HepG2 (cell line): ENCODE measurements around the gene USP5. TPM values are rescaled to one million over a fixed set of nuclear protein-coding genes. Genes with fewer than 3 reads are reported as not detected.

ENCODE experiments used
- ADNP ChIP-seq: sonication (generic); formaldehyde crosslinking; IDR thresholded peaks from 2 replicates; pipeline ENCODE4 v1.4.0; 2020; ENCODE audit warnings: missing genetic modification reagents
- ETS1 ChIP-seq: sonication (generic); formaldehyde crosslinking; IDR thresholded peaks from 2 replicates; pipeline ENCODE4 v1.4.0; 2020; ENCODE audit warnings: missing genetic modification reagents
- FLYWCH1 ChIP-seq: sonication (generic); formaldehyde crosslinking; IDR thresholded peaks from 2 replicates; pipeline ENCODE4 v1.8.1; 2023; ENCODE audit warnings: mild to moderate bottlenecking, missing genetic modification reagents
- MNT ChIP-seq: fragments of 450-650 bp; IDR thresholded peaks from 2 replicates; pipeline ENCODE4 v1.6.1; 2016
- MYC ChIP-seq: sonication (generic); formaldehyde crosslinking; IDR thresholded peaks from 2 replicates; pipeline ENCODE4 v1.9.0; 2021; ENCODE audit warnings: missing genetic modification reagents, borderline replicate concordance
- NFE2L2 ChIP-seq: fragments of 150-350 bp; IDR thresholded peaks from 2 replicates; pipeline ENCODE4 v1.6.1; 2014; ENCODE audit warnings: low read length
- RAD51 ChIP-seq: fragments of 450-650 bp; IDR thresholded peaks from 2 replicates; pipeline ENCODE4 v1.6.1; 2016; ENCODE audit warnings: borderline replicate concordance
- REST ChIP-seq, 2 experiments: IDR thresholded peaks; 2 replicates each; pipeline ENCODE4 v1.6.1; 2011 to 2012; ENCODE audit warnings: low read length in 2 of 2, borderline replicate concordance in 1 of 2, low read depth in 1 of 2, mild to moderate bottlenecking in 1 of 2, moderate library complexity in 1 of 2
- SAFB2 ChIP-seq: sonication (generic); formaldehyde crosslinking; IDR thresholded peaks from 2 replicates; pipeline ENCODE4 v1.5.1; 2020; ENCODE audit warnings: missing genetic modification reagents, low read depth, mild to moderate bottlenecking, borderline replicate concordance
- SCMH1 ChIP-seq: sonication (generic); formaldehyde crosslinking; IDR thresholded peaks from 2 replicates; pipeline ENCODE4 v1.9.0; 2021; ENCODE audit warnings: missing genetic modification reagents, mild to moderate bottlenecking, borderline replicate concordance
- SMYD3 ChIP-seq: sonication (generic); formaldehyde crosslinking; IDR thresholded peaks from 2 replicates; pipeline ENCODE4 v1.8.1; 2023; ENCODE audit warnings: mild to moderate bottlenecking, missing genetic modification reagents
- TEF ChIP-seq: sonication (generic); formaldehyde crosslinking; IDR thresholded peaks from 2 replicates; pipeline ENCODE4 v1.5.0; 2020; ENCODE audit warnings: missing genetic modification reagents
- ZBTB1 ChIP-seq: sonication (generic); formaldehyde crosslinking; IDR thresholded peaks from 2 replicates; pipeline ENCODE4 v1.4.0; 2020; ENCODE audit warnings: missing genetic modification reagents, borderline replicate concordance
- ZNF18 ChIP-seq: sonication (generic); formaldehyde crosslinking; IDR thresholded peaks from 2 replicates; pipeline ENCODE4 v1.8.0; 2022; ENCODE audit warnings: mild to moderate bottlenecking, missing genetic modification reagents; ENCODE audit not compliant: insufficient replicate concordance
- ZNF33A ChIP-seq: sonication (generic); formaldehyde crosslinking; IDR thresholded peaks from 2 replicates; pipeline ENCODE4 v1.5.1; 2020; ENCODE audit warnings: missing genetic modification reagents, mild to moderate bottlenecking, moderate library complexity, borderline replicate concordance
- ZNF367 ChIP-seq: sonication (generic); formaldehyde crosslinking; IDR thresholded peaks from 2 replicates; pipeline ENCODE4 v1.4.0; 2020; ENCODE audit warnings: missing genetic modification reagents, borderline replicate concordance
- ZNF891 ChIP-seq: sonication (generic); formaldehyde crosslinking; IDR thresholded peaks from 2 replicates; pipeline ENCODE4 v1.5.0; 2020; ENCODE audit warnings: mild to moderate bottlenecking, missing genetic modification reagents
- polyA plus RNA-seq, 8 experiments: library from polyadenylated mRNA; depleted of rRNA in 3 of 8; stranded (reverse) in 7 of 8; unstranded in 1 of 8; fragments of >200 nt; fragmentation: Illumina TruSeq in 4 of 8; extraction: Trizol in 4 of 8; gene quantifications; 2 replicates each; pipeline versions ENCODE4 v1.2.1 to v1.2.3, GENCODE V29; 2011 to 2016; ENCODE audit warnings: low read depth in 4 of 8, missing spikeins in 1 of 8, mixed read lengths in 1 of 8; ENCODE audit not compliant: insufficient read depth in 1 of 8
- total RNA-seq, 5 experiments: library from RNA; depleted of rRNA; stranded (reverse); fragments of >200 nt; fragmentation: Illumina TruSeq; extraction: Trizol; gene quantifications; 2 replicates each; pipeline ENCODE4 v1.2.3, GENCODE V29; 2016; ENCODE audit warnings: low read depth in 1 of 5

Gene USP5
- total and polyA plus RNA-seq, 2 of the 13 experiments (the other 11 are each of a cell fraction or from before 2014, with no cell fraction given): 39.6 to 56.0 TPM

GRCh38 chr12:6904280-6905276 is 52.6 kb downstream of the USP5 start, which contains the start of gene LRRC23 (continued):
- TF ChIP-seq ZNF18 (peak; percentile 53), TEF (CRISPR knock-in tag) (no peak), RAD51 (no peak), NFE2L2 (no peak), ZNF367 (CRISPR knock-in tag) (no peak), ETS1 (no peak), FLYWCH1 (CRISPR knock-in tag) (no peak), REST (IDR thresholded peaks at IDR 0.05; ENCODE audit: borderline replicate concordance in 1 of 2, low read depth in 1 of 2, low read length in 2 of 2) (no peak), SMYD3 (CRISPR knock-in tag) (no peak), MNT (no peak), ZBTB1 (CRISPR knock-in tag) (no peak), ZNF891 (CRISPR knock-in tag) (no peak), ADNP (no peak), SCMH1 (CRISPR knock-in tag) (no peak), MYC (CRISPR knock-in tag) (peak; percentile 21; the same call in 1 of the 2 replicates), ZNF33A (CRISPR knock-in tag) (no peak), SAFB2 (CRISPR knock-in tag) (no peak)
